Muscle of arm (tissue), 12 donors: Measurements from ENCODE around the gene BTG1. TPM values are rescaled to one million over a fixed set of nuclear protein-coding genes. Genes with fewer than 3 reads are reported as not detected.
"Not testable (repeated sequence)": the region's sequence is repeated elsewhere in the genome, so short reads cannot be mapped to it uniquely, and the experiment has no call there.

Source experiments
- DNase-seq: peaks from one replicate; pipeline ENCODE4 v3.0.0-alpha.2; 2013
- polyA plus RNA-seq, 12 donors: library from polyadenylated mRNA; unstranded; fragments of 120-200 nt; gene quantifications; one replicate each; pipeline ENCODE4 v1.2.1, GENCODE V29; 2013; ENCODE audit not compliant: insufficient read length in 12 of 12

The BTG1 gene
- polyA plus RNA-seq, 12 donors: 44.8 to 93.0 (median 63.0) TPM; not detected in 1

- no peak for DNase-seq
Observed at GRCh38 chr12:92105676-92106075, 40.0 kb downstream of the BTG1 start.

GRCh38 chr12:92105110-92105509 is 40.5 kb downstream of the BTG1 start:
- no peak for DNase-seq

GRCh38 chr12:92102606-92103005 is 43.0 kb downstream of the BTG1 start:
- DNase-seq: no peak

- DNase-seq: no peak
Observed at GRCh38 chr12:92098594-92099380, 46.9 kb downstream of the BTG1 start.

GRCh38 chr12:92096346-92097136 is 49.1 kb downstream of the BTG1 start:
- no peak for DNase-seq

- DNase-seq: no peak
Observed at GRCh38 chr12:92094751-92095161, 50.9 kb downstream of the BTG1 start.

- DNase-seq: not testable (repeated sequence)
Observed at GRCh38 chr12:92094301-92094700, 51.3 kb downstream of the BTG1 start.
